ENCODE results near the gene TSPAN10.

Gene TSPAN10

GRCh38 chr17:81635973-81636504 is 957 bp upstream of the TSPAN10 start:
- no peak for DNase-seq

- no peak for DNase-seq
These were observed 1.7 kb downstream of the TSPAN10 start for GRCh38 chr17:81638683-81639082.

- DNase-seq, result no peak
These were observed 3.0 kb downstream of the TSPAN10 start for GRCh38 chr17:81640011-81640410.

- DNase-seq, result peak; percentile 77
These were observed 5.0 kb downstream of the TSPAN10 start for GRCh38 chr17:81641825-81642489.

- no peak for DNase-seq
These were observed 7.5 kb downstream of the TSPAN10 start for GRCh38 chr17:81644496-81644895.

GRCh38 chr17:81644976-81645952 is 8.3 kb downstream of the TSPAN10 start:
- DNase-seq, result no peak

- no peak for DNase-seq
These were observed 10.0 kb downstream of the TSPAN10 start for GRCh38 chr17:81646869-81647600.

- no peak for DNase-seq
These were observed 10.6 kb downstream of the TSPAN10 start for GRCh38 chr17:81647640-81648012.

- no peak for DNase-seq
These were observed 11.2 kb downstream of the TSPAN10 start for GRCh38 chr17:81648013-81648706.

GRCh38 chr17:81648707-81649085 is 11.7 kb downstream of the TSPAN10 start:
- DNase-seq, result no peak

GRCh38 chr17:81650951-81651350 is 14.0 kb downstream of the TSPAN10 start:
- DNase-seq, result no peak

- DNase-seq, result peak; percentile 69
These were observed 14.7 kb downstream of the TSPAN10 start for GRCh38 chr17:81651692-81652091.

- no peak for DNase-seq
These were observed 16.1 kb downstream of the TSPAN10 start for GRCh38 chr17:81652906-81653771.

- no peak for DNase-seq
These were observed 18.6 kb downstream of the TSPAN10 start for GRCh38 chr17:81655378-81656117.

GRCh38 chr17:81656118-81656743 is 19.2 kb downstream of the TSPAN10 start, which contains the start of gene PDE6G:
PDE6G (minus strand) TSS chr17:81656542; CDS start chr17:81653305, 3,237 bp downstream.
- DNase-seq, result no peak

GRCh38 chr17:81656835-81657234 is 19.8 kb downstream of the TSPAN10 start:
- no peak for DNase-seq

- DNase-seq, result no peak
These were observed 22.0 kb downstream of the TSPAN10 start for GRCh38 chr17:81659038-81659437.

GRCh38 chr17:81660441-81660840 is 23.4 kb downstream of the TSPAN10 start:
- DNase-seq, result no peak

- no peak for DNase-seq
These were observed 25.0 kb downstream of the TSPAN10 start for GRCh38 chr17:81662002-81662401.

- DNase-seq, result no peak
These were observed 27.1 kb downstream of the TSPAN10 start for GRCh38 chr17:81664051-81664470.
